NCI-H1092 treated with DMSO at 0.1 percent for 48 hours (cell line): ENCODE measurements around the gene RPL36A.

Experiments
- DNase-seq: peaks from one replicate; lab custom pipeline; 2025; lab: John Stamatoyannopoulos, UW

The RPL36A gene

GRCh38 chrX:101390664-101391525, at the start of gene RPL36A:
RPL36A (plus strand) TSS chrX:101391011; CDS start chrX:101391044, 33 bp downstream.
- peak; percentile 97 for DNase-seq

- no peak for DNase-seq
Observed at GRCh38 chrX:101347859-101348451, 42.9 kb upstream of the RPL36A start.

- DNase-seq, result peak; percentile 88
Observed at GRCh38 chrX:101348452-101349192, 42.2 kb upstream of the RPL36A start, which contains the start of gene TIMM8A. TIMM8A (minus strand) TSS chrX:101348742; CDS start chrX:101348664, 78 bp downstream.

- DNase-seq, result no peak
Observed at GRCh38 chrX:101349193-101349562, 41.6 kb upstream of the RPL36A start.

- no peak for DNase-seq
Observed at GRCh38 chrX:101357166-101357795, 33.5 kb upstream of the RPL36A start.

- no peak for DNase-seq
Observed at GRCh38 chrX:101359966-101360365, 30.8 kb upstream of the RPL36A start.

GRCh38 chrX:101360390-101360789, 30.4 kb upstream of the RPL36A start:
- DNase-seq, result no peak

- no peak for DNase-seq
Observed at GRCh38 chrX:101362116-101362515, 28.7 kb upstream of the RPL36A start.

- no peak for DNase-seq
Observed at GRCh38 chrX:101362757-101363156, 28.1 kb upstream of the RPL36A start.

GRCh38 chrX:101365301-101365795, 25.5 kb upstream of the RPL36A start:
- DNase-seq, result no peak

- DNase-seq, result no peak
Observed at GRCh38 chrX:101368800-101369199, 22.0 kb upstream of the RPL36A start.

- no peak for DNase-seq
Observed at GRCh38 chrX:101369687-101370086, 21.1 kb upstream of the RPL36A start.

- DNase-seq, result no peak
Observed at GRCh38 chrX:101370888-101371504, 19.8 kb upstream of the RPL36A start.

- DNase-seq, result no peak
Observed at GRCh38 chrX:101377547-101377946, 13.3 kb upstream of the RPL36A start.

GRCh38 chrX:101383679-101384205, 7.1 kb upstream of the RPL36A start:
- DNase-seq, result no peak

- DNase-seq, result no peak
Observed at GRCh38 chrX:101385026-101385684, 5.7 kb upstream of the RPL36A start.

GRCh38 chrX:101385795-101386541, 4.8 kb upstream of the RPL36A start, which contains the start of gene BTK:
BTK (minus strand) TSS chrX:101386191; CDS start chrX:101375284, 10,907 bp downstream.
- no peak for DNase-seq

GRCh38 chrX:101386542-101386885, 4.3 kb upstream of the RPL36A start:
- DNase-seq, result no peak

- DNase-seq, result no peak
Observed at GRCh38 chrX:101388604-101389003, 2.2 kb upstream of the RPL36A start.

GRCh38 chrX:101391831-101392230, 1.0 kb downstream of the RPL36A start:
- DNase-seq, result no peak
